ENCODE measurements around the gene MYH11.

- TF ChIP-seq JUNB (CRISPR knock-in tag; IDR thresholded peaks at IDR 0.05; ENCODE audit: borderline replicate concordance) = no peak
- no peak for TF ChIP-seq POLR2A (IDR thresholded peaks at IDR 0.05; ENCODE audit: insufficient read depth in 1 of 2, low read depth in 2 of 2, low read length in 2 of 2)
- no peak for TF ChIP-seq SNRNP70 (IDR thresholded peaks at IDR 0.05; ENCODE audit: low read depth, low read length)
- no peak for TF ChIP-seq ZNF766 (CRISPR knock-in tag; IDR thresholded peaks at IDR 0.05; ENCODE audit: borderline replicate concordance)
- no peak for TF ChIP-seq CTCF (CRISPR knock-in tag; IDR thresholded peaks at IDR 0.05)
- no peak for TF ChIP-seq NR2C2 (CRISPR knock-in tag; IDR thresholded peaks at IDR 0.05; ENCODE audit: borderline replicate concordance)
- TF ChIP-seq, protein P1, sequence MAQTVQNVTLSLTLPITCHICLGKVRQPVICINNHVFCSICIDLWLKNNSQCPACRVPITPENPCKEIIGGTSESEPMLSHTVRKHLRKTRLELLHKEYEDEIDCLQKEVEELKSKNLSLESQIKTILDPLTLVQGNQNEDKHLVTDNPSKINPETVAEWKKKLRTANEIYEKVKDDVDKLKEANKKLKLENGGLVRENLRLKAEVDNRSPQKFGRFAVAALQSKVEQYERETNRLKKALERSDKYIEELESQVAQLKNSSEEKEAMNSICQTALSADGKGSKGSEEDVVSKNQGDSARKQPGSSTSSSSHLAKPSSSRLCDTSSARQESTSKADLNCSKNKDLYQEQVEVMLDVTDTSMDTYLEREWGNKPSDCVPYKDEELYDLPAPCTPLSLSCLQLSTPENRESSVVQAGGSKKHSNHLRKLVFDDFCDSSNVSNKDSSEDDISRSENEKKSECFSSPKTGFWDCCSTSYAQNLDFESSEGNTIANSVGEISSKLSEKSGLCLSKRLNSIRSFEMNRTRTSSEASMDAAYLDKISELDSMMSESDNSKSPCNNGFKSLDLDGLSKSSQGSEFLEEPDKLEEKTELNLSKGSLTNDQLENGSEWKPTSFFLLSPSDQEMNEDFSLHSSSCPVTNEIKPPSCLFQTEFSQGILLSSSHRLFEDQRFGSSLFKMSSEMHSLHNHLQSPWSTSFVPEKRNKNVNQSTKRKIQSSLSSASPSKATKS (CRISPR knock-in tag; IDR thresholded peaks at IDR 0.05) = no peak
- no peak for TF ChIP-seq ZNF24 (IDR thresholded peaks at IDR 0.05)
- TF ChIP-seq TCF7L2 (IDR thresholded peaks at IDR 0.05; ENCODE audit: low read depth, low read length) = no peak
Observed at GRCh38 chr16:15751940-15752339, 104.9 kb downstream of the MYH11 start.

Data from HepG2 (cell line).